HepG2 (cell line): ENCODE results near the gene NCOA6. TPM values are rescaled to one million over a fixed set of nuclear protein-coding genes. Genes with fewer than 3 reads are reported as not detected.
A peak's percentile ranks its signal among the peaks of the same experiment; 100 is the strongest.

Source experiments
- DNMT3B ChIP-seq: conservative IDR thresholded peaks from 2 replicates; pipeline ENCODE4 v1.6.1; 2016; ENCODE audit warnings: missing biosample characterization, control low read depth
- KDM2A ChIP-seq: sonication (generic); formaldehyde crosslinking; IDR thresholded peaks from 2 replicates; pipeline ENCODE4 v1.4.0; 2020; ENCODE audit warnings: low read depth, missing genetic modification reagents, borderline replicate concordance
- MAFF ChIP-seq: IDR thresholded peaks from 2 replicates; pipeline ENCODE4 v1.6.1; 2011; ENCODE audit warnings: low read depth, low read length, improper control_type of control experiment
- NFKBIZ ChIP-seq: IDR thresholded peaks from 2 replicates; pipeline ENCODE4 v1.6.1; 2018; ENCODE audit warnings: missing genetic modification reagents, missing compliant biosample characterization
- NR3C1 ChIP-seq: sonication (generic); formaldehyde crosslinking; IDR thresholded peaks from 2 replicates; pipeline ENCODE4 v1.4.0; 2020; ENCODE audit warnings: missing genetic modification reagents
- PHB2 ChIP-seq: fragments of 450-650 bp; IDR thresholded peaks from 2 replicates; pipeline ENCODE4 v1.6.1; 2018; ENCODE audit not compliant: partially characterized antibody
- POLR2AphosphoS5 ChIP-seq: IDR thresholded peaks from 2 replicates; pipeline ENCODE4 v1.6.1; 2012; ENCODE audit warnings: low read depth, low read length
- SRY ChIP-seq: sonication (generic); formaldehyde crosslinking; IDR thresholded peaks from 2 replicates; pipeline ENCODE4 v1.8.0; 2022; ENCODE audit warnings: mild to moderate bottlenecking, missing genetic modification reagents
- STAT6 ChIP-seq: sonication (generic); formaldehyde crosslinking; IDR thresholded peaks from 2 replicates; pipeline ENCODE4 v1.4.0; 2020; ENCODE audit warnings: missing genetic modification reagents, mild to moderate bottlenecking, borderline replicate concordance
- THYN1 ChIP-seq: sonication (generic); formaldehyde crosslinking; IDR thresholded peaks from 2 replicates; pipeline ENCODE4 v1.8.1; 2023; ENCODE audit warnings: low read depth, mild to moderate bottlenecking, moderate library complexity, missing genetic modification reagents, borderline replicate concordance
- ZBTB40 ChIP-seq, 2 experiments: fragments of 450-650 bp in 1 of 2; sonication (generic) in 1 of 2; formaldehyde crosslinking in 1 of 2; IDR thresholded peaks; 2 replicates each; pipeline versions ENCODE4 v1.6.1 to v1.8.0; 2016 to 2022; ENCODE audit warnings: antibody characterized with exemption in 1 of 2, mild to moderate bottlenecking in 1 of 2, missing genetic modification reagents in 1 of 2
- ZFP36 ChIP-seq: fragments of 150-350 bp; IDR thresholded peaks from 2 replicates; pipeline ENCODE4 v1.6.1; 2018; ENCODE audit warnings: borderline replicate concordance, low read length, low read depth; ENCODE audit not compliant: partially characterized antibody
- ZNF503 ChIP-seq: sonication (generic); formaldehyde crosslinking; IDR thresholded peaks from 2 replicates; pipeline ENCODE4 v1.4.0; 2020; ENCODE audit warnings: missing genetic modification reagents
- ZNF598 ChIP-seq: sonication (generic); formaldehyde crosslinking; IDR thresholded peaks from 2 replicates; pipeline ENCODE4 v1.5.1; 2020; ENCODE audit warnings: mild to moderate bottlenecking, missing genetic modification reagents, borderline replicate concordance
- ZNF614 ChIP-seq: IDR thresholded peaks from 2 replicates; pipeline ENCODE4 v1.6.1; 2018; ENCODE audit warnings: missing biosample characterization, missing genetic modification reagents, inconsistent platforms, borderline replicate concordance
- ZNF678 ChIP-seq: sonication (generic); formaldehyde crosslinking; IDR thresholded peaks from 2 replicates; pipeline ENCODE4 v1.4.0; 2020; ENCODE audit warnings: mild to moderate bottlenecking, missing genetic modification reagents
- polyA plus RNA-seq, 8 experiments: library from polyadenylated mRNA; depleted of rRNA in 3 of 8; stranded (reverse) in 7 of 8; unstranded in 1 of 8; fragments of >200 nt; fragmentation: Illumina TruSeq in 4 of 8; extraction: Trizol in 4 of 8; gene quantifications; 2 replicates each; pipeline versions ENCODE4 v1.2.1 to v1.2.3, GENCODE V29; 2011 to 2016; ENCODE audit warnings: low read depth in 4 of 8, missing spikeins in 1 of 8, mixed read lengths in 1 of 8; ENCODE audit not compliant: insufficient read depth in 1 of 8
- total RNA-seq, 5 experiments: library from RNA; depleted of rRNA; stranded (reverse); fragments of >200 nt; fragmentation: Illumina TruSeq; extraction: Trizol; gene quantifications; 2 replicates each; pipeline ENCODE4 v1.2.3, GENCODE V29; 2016; ENCODE audit warnings: low read depth in 1 of 5

Gene NCOA6
- total and polyA plus RNA-seq, 2 of the 13 experiments (the other 11 are each of a cell fraction or from before 2014, with no cell fraction given) = 11.2 to 29.3 TPM

DNA sequence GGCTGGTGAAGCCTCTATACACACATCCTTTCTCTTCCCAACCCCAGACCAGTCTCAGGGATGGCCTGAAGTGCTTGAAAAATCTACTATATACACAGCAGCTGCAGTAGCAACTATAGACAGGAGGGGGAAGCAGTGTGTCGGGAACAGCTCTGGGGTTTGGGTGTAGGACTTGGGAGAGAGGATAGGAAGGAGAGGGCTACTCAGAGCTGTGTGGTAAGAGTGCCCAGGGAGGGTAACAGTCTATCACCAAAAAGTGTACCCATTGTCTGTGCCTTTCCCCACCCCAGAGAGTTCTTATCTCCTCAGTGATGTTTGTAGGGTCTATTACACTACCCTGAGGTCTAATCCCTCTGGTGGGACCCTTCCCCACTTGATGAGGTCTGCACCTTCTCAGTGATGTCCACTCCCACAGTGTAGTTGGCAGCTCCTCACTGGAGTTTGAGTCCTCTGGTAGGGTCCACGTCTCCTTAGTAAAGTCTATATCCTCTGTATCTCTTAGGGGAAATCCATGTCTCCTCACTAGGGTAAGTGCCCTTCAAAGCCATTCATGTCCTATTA, 48.7 kb upstream of the NCOA6 start (continued):
- TF ChIP-seq PHB2 (no peak), MAFF (0 out of 2 replicates have a peak, but pooled peaks have one; percentile 4), POLR2AphosphoS5 (no peak), ZNF598 (peak; percentile 62; the same call in 1 of the 2 replicates), STAT6 (CRISPR knock-in tag) (0 out of 2 replicates have a peak, but pooled peaks have one; percentile 31), NR3C1 (CRISPR knock-in tag) (no peak), ZNF678 (CRISPR knock-in tag) (no peak), THYN1 (CRISPR knock-in tag) (no peak), ZNF614 (CRISPR knock-in tag) (0 out of 2 replicates have a peak, but pooled peaks have one; percentile 41), SRY (CRISPR knock-in tag) (peak; percentile 18; the same call in 1 of the 2 replicates), ZBTB40 (IDR thresholded peaks at IDR 0.05) (no peak), ZBTB40 (CRISPR knock-in tag; IDR thresholded peaks at IDR 0.05) (no peak), KDM2A (0 out of 2 replicates have a peak, but pooled peaks have one; percentile 27), ZFP36 (no peak), DNMT3B (no peak), ZNF503 (CRISPR knock-in tag) (no peak), NFKBIZ (CRISPR knock-in tag) (peak; percentile 48; the same call in 1 of the 2 replicates)
